Endothelial cell of umbilical vein (primary cell): ENCODE results near the gene MAMDC2.

ENCODE experiments used
- CTCF ChIP-seq, 2 donors: IDR thresholded peaks; 1 replicate in 1 of 2; 2 replicates in 1 of 2; pipeline ENCODE4 v1.5.1; 2011; ENCODE audit warnings: low read length in 2 of 2, mild to moderate bottlenecking in 2 of 2, moderate library complexity in 2 of 2, control low read depth in 1 of 2, inconsistent platforms in 1 of 2, low read depth in 1 of 2; ENCODE audit not compliant: insufficient read depth in 1 of 2; ENCODE audit errors: extremely low read depth in 1 of 2
- FOS ChIP-seq: IDR thresholded peaks from 2 replicates; pipeline ENCODE4 v1.6.1; 2011; ENCODE audit warnings: mild to moderate bottlenecking, low read length, moderate library complexity, borderline replicate concordance; ENCODE audit not compliant: insufficient read depth

- TF ChIP-seq CTCF (IDR thresholded peaks at IDR 0.05; ENCODE audit: extremely low read depth in 1 of 2, insufficient read depth in 1 of 2, low read depth in 1 of 2, low read length in 2 of 2) (no peak), FOS (no peak)
Observed at GRCh38 chr9:70258692-70259511, 215.3 kb downstream of the MAMDC2 start, which contains the start of gene SMC5.
